Measurements from ENCODE around the gene CIDEB. TPM values are rescaled to one million over a fixed set of nuclear protein-coding genes. Genes with fewer than 3 reads are reported as not detected.
A peak's percentile ranks its signal among the peaks of the same experiment; 100 is the strongest.

Gene CIDEB
- total RNA-seq, 4 donors from 2014 or later: 4.6 to 13.0 (median 9.5) TPM

DNA sequence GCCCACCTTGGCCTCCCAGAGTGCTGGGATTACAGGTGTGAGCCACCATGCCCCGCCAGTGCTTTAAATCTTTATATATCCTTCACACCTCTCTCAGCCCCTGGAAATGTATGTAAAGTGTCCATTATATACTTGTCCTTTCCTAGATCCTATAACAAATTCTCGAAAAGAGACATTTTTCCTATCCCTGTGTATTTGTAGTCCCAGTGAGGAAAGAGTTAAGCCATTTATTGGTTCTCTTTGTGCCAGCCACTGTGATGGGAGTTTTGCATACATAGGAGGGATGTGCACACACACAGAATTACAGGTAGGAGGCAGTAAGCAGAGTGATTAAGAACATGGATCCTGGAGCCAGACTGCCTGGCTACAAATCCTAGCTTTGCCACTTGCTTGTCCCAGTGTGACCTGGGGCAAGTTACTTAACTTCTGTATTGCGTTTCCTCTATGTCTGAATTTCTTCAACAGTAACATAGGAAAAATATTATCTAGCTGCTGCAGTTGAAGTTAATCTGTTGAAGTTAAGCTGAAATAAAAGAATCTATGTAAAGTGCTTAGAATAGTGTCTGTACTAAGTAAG is 34.3 kb downstream of the CIDEB start:
- 82 to 92% methylated on average over 3 of the region's 3 CpGs for WGBS, 2 donors
- H3K4me3 ChIP-seq (replicated peaks in 1 of 3): no peak overlapping the region
- no peak overlapping the region for H3K27ac ChIP-seq
- no peaks in the 10 kb centered on the region for H3K36me3 ChIP-seq
- intact Hi-C loops (cut with DNase I): no loop called here
- no peaks in the 10 kb centered on the region for H3K9me3 ChIP-seq
- no peaks in the 10 kb centered on the region for H3K27me3 ChIP-seq
- peaks cover 8 to 18% of the 10 kb centered on the region in 2 donors for H3K4me1 ChIP-seq
- no peak for TF ChIP-seq POLR2A (IDR thresholded peaks at IDR 0.05)
- TF ChIP-seq, protein P1, sequence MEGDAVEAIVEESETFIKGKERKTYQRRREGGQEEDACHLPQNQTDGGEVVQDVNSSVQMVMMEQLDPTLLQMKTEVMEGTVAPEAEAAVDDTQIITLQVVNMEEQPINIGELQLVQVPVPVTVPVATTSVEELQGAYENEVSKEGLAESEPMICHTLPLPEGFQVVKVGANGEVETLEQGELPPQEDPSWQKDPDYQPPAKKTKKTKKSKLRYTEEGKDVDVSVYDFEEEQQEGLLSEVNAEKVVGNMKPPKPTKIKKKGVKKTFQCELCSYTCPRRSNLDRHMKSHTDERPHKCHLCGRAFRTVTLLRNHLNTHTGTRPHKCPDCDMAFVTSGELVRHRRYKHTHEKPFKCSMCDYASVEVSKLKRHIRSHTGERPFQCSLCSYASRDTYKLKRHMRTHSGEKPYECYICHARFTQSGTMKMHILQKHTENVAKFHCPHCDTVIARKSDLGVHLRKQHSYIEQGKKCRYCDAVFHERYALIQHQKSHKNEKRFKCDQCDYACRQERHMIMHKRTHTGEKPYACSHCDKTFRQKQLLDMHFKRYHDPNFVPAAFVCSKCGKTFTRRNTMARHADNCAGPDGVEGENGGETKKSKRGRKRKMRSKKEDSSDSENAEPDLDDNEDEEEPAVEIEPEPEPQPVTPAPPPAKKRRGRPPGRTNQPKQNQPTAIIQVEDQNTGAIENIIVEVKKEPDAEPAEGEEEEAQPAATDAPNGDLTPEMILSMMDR (IDR thresholded peaks at IDR 0.05): no peak
- no peak for DNase-seq

DNA sequence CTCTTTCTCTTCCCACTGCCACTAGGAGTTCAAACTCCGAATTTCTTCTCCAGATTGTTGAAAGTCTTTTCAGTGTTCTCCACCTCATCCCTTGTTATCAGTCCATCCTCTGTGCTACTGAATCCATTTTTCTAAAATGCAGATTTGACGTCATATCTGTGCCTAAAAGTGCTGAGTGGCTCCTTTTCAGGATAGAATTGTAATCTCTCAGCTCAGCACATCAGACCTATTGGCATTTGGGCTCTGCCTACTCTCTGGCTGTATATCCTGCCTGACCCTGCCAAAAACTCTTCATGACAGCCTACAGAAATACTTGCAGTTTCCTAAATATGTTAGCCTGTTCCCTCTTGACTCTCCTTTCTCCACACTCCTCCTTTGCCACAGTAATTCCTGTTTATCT is 35.3 kb downstream of the CIDEB start:
- Histone ChIP-seq H3K36me3 (peaks cover 2 to 7% of the 10 kb centered on the region in 2 donors), H3K27me3 (no peaks in the 10 kb centered on the region), H3K4me1 (peaks cover 8 to 18% of the 10 kb centered on the region in 2 donors), H3K27ac (no peak overlapping the region), H3K4me3 (replicated peaks in 1 of 3) (no peak overlapping the region), H3K9me3 (no peaks in the 10 kb centered on the region)
- no peak for TF ChIP-seq POLR2A (IDR thresholded peaks at IDR 0.05)
- TF ChIP-seq, protein P1 (IDR thresholded peaks at IDR 0.05): no peak
- 96 to 98% methylated on average over 2 of the region's 2 CpGs for WGBS, 2 donors
- intact Hi-C loops (cut with DNase I): no loop called here
- no peak for DNase-seq

DNA sequence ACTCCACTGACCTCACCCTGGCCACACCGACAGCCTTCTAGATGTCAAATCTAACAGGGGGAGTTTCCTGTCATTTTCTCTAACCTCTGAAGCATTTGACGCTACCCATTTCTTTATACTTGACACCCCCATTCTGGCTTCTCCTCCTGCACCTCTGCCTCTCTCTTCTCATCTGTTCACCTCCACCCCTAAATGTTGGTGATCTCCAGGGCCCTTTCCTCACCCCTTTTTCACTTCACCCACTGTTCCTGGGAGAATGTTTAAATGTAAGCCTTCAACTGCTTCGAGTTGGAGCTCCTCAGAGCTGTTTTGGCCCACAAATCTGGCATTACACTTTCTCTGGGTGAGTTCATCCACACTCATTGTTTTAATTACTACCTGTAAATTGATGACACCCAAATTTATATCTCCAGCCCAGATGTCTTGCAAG is 35.9 kb downstream of the CIDEB start:
- H3K27me3 ChIP-seq: no peaks in the 10 kb centered on the region
- H3K4me1 ChIP-seq: peaks cover 8 to 18% of the 10 kb centered on the region in 2 donors
- intact Hi-C loops (cut with DNase I): no loop called here
- DNase-seq: no peak
- H3K4me3 ChIP-seq (replicated peaks in 1 of 3): peak overlapping the region in 2 of 3 donors; percentile 8 to 89
- H3K36me3 ChIP-seq: peaks cover 8% of the 10 kb centered on the region in 2 donors
- no peak for TF ChIP-seq POLR2A (IDR thresholded peaks at IDR 0.05)
- TF ChIP-seq, protein P1 (IDR thresholded peaks at IDR 0.05): no peak
- peak overlapping the region; percentile 51 to 95 (median 84) for H3K27ac ChIP-seq
- no peaks in the 10 kb centered on the region for H3K9me3 ChIP-seq
- 16% methylated on average over 3 of the region's 3 CpGs for WGBS, 2 donors

DNA sequence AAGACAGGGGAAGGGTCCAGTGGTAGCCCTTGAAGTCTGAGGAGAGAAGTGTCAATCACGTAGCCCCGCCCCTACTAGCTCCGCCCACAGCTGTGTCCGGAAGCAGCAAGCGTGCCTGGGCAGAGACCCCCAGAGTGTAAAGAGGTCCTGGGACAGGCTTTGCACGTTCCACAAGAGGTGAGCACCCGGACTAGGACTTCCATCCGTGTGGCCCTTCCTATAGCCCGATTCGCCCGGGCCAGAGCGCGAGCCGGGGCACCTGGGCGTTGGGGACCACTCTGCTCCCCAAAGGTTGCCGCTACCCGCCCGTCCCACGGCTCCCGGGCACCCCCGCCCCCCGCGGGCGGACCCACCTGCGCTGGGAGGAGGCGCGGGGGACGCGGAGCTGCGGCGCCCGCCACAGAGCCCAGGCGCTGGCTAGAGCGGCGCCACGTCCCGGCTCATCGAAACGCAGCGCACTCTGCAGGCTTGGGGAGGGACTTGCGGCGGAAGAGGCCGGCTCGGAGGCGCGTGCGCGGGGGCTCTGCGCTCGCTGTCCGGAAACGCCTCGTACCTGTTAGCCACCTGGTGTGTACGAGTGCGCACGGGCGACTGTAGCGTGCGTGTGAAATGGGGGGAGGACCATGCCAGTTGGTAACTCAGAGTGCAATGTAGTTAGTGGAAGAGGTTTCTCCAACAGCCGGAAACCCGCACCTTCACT is 36.5 kb downstream of the CIDEB start, which contains the start of gene RABGGTA:
Gene RABGGTA, minus strand, starts transcription at position 464 of the 700 bp plus-strand sequence. CDS start 482 bp downstream, outside the sequence.
- DNase-seq: peak; percentile 88 to 90
- no peaks in the 10 kb centered on the region for H3K9me3 ChIP-seq
- TF ChIP-seq, protein P1 (IDR thresholded peaks at IDR 0.05): peak; percentile 25 to 81 (median 50)
- TF ChIP-seq POLR2A (IDR thresholded peaks at IDR 0.05): peak in 1 of 2 donors; percentile 75
- H3K4me3 ChIP-seq (replicated peaks in 1 of 3): peak within 1 kb of the TSS; percentile 30 to 89 (median 77)
- peak within 1 kb of the TSS; percentile 84 to 95 (median 90) for H3K27ac ChIP-seq
- peaks cover 8 to 18% of the 10 kb centered on the region in 2 donors for H3K4me1 ChIP-seq
- no peaks in the 10 kb centered on the region for H3K27me3 ChIP-seq
- intact Hi-C loops (cut with DNase I): no loop called here
- 1 to 8% methylated on average over 6 to 21 of the region's 61 CpGs for WGBS, 2 donors
- peaks cover 13 to 14% of the 10 kb centered on the region in 2 donors for H3K36me3 ChIP-seq

Data from thyroid gland (tissue), 4 donors.